HG03469 (cell line): Measurements from ENCODE around the gene TNIK.

ENCODE experiments used
- ATAC-seq: cut with Tn5 transposase; IDR thresholded peaks from one replicate; pipeline ENCODE4 v1.9.1; 2021; ENCODE audit warnings: mild to moderate bottlenecking, moderate library complexity, moderate number of reproducible peaks; ENCODE audit not compliant: unreplicated experiment

The TNIK gene

DNA sequence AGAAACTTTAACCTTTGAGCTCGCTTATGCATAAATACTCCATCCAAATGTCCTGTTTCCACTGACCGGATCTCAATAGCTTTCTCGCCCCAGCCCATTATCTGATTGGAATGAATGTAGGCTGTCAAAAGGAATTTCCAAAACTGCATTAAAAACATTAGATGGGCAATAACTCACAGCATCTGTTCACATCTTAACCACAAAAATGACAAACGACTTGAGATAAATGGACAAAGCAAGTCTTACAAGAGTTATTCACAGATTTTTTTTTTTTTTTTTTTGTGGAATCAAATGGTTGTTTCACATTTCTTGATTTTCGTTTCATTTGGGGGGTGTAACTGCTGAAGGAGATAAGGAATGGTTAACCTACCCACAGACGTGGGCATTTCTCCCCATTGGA is 394.0 kb downstream of the TNIK start:
- no peak for ATAC-seq

DNA sequence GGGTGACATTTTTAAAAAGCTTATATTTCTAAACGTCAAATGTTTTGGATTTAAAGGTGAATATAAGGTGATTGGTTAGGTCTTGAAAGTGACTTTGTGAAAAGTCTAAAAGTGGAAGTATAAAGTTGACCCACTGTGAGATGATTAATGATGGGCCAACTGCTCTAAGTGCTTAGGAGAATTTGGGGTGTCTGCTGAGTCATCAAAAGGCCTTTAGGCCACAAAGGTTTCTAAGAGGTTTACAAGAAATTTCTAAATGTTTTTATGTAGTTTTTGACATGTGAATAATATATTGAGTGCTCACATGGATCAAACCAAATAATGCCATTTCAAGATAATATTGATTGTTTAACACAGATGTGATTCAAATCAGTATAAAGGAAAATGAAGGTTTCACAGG is 394.5 kb downstream of the TNIK start:
- ATAC-seq = no peak

- ATAC-seq = no peak
These were observed 395.7 kb downstream of the TNIK start for GRCh38 chr3:171064461-171064860.

- no peak for ATAC-seq
These were observed 398.5 kb downstream of the TNIK start for GRCh38 chr3:171061749-171062148.

DNA sequence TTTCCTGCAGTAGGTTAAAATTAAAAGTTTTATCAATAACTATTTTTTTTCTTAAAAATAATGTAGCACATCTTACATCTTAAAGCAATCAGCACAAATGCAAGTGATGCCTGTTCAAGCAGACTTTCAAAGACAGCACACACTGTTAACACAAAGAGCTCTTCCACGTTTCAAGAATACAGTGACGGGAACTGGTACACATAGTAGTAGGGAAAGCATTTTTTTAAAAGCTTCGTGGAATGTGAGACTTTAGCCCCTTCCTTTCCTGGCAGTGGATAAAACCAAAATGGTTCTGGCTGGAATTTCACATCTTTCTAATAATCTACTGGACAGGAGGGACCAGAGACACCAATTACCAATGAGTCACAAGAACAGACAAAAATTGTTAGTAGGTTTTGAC is 400.2 kb downstream of the TNIK start:
- ATAC-seq = no peak

- no peak for ATAC-seq
These were observed 401.2 kb downstream of the TNIK start for GRCh38 chr3:171058873-171059603.

DNA sequence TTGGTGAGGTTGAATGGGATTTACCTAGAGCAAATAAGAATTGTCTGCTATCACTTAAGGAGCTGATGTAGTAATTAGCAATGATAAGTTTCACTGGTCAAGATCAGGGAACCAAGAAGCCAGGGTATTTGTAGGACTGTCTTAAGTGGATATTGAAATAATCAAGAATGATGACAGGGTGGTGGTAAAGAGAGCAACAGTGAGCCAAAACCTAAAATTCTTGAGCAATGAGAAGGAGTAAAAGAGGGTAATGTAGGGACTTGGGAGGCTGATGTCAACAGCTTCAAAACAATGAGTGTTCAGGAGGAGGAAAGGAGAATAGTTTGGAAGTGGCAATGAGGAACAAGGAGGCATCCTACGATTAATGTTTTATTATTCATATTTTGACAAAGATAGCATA is 402.1 kb downstream of the TNIK start:
- ATAC-seq = no peak

- ATAC-seq = no peak
These were observed 403.1 kb downstream of the TNIK start for GRCh38 chr3:171057072-171057471.

DNA sequence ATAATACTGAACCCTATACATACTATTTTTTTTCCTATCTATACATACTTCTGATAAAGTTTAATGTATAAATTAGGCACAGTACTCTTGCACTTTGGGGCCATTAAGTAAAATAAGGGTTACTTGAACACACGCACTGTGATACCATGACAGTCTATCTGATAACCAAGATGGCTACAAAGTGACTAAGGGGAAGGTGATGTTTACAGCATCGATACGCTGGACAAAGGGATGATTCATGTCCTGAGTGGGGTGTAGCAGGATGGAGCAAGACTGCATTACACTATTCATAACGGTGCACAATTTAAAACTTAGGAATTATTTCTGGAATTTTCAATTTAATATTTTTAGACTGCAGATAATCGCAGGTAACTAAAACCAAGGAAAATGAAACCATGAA is 403.7 kb downstream of the TNIK start:
- ATAC-seq = no peak

- no peak for ATAC-seq
These were observed 404.6 kb downstream of the TNIK start for GRCh38 chr3:171055336-171056178.

DNA sequence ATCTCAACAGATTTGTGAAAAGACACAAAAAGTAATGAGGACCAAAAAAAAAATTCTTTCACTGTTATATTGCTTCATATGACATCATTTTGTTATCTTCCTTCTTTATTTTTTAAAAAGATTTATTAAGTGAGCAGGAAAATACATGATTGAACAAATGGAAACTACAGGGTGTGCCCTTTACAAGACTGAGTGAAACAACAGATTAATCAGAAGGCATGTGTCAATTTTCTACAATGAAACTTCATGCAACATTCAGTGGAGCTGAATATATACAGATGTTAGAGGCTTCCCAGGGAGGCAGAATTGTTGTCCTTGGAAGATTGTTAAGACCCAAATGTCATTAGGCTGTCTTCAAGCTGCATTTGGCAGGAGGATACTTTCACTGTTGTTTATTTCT is 405.3 kb downstream of the TNIK start:
- ATAC-seq = no peak

DNA sequence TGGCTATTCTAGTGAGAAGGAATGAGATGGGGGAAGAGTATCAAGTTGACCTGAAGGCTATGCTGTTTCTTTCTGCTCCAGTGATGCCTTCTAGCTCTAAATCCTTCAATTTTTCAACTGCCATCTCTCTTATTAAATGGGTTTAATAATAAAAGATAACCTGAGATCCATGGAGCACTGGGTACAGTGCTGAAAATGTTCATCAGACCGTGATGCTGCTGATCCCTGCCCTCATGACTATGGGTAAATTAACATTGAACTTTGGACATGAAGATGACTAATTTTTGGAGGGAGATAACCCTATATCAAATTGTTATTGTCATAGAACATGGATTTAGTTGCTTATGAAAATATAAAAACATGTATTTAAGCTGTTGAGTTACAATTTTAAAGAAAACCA is 406.0 kb downstream of the TNIK start:
- no peak for ATAC-seq

GRCh38 chr3:171049861-171050444 is 410.3 kb downstream of the TNIK start:
- ATAC-seq = peak; percentile 85

DNA sequence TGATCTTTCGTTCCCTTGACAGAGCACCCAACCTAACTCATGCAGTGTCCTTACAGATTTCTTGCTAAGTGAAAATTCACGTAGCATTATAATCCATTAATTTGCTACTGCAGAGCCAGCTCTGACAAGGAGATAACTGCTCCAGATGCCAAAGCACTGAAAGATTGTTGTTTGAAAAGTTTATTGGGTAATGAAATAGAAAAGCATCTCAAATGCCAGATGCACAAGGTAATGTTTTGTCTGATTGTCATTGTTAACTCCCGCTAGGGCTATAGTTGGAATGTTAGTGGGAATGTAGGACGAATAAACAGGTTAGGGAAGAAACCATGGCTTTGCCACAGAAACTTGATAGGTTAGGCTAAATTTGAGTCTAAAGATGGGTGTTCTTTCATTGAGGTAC is 413.4 kb downstream of the TNIK start:
- ATAC-seq = no peak

- ATAC-seq = no peak
These were observed 415.1 kb downstream of the TNIK start for GRCh38 chr3:171044835-171045793.

DNA sequence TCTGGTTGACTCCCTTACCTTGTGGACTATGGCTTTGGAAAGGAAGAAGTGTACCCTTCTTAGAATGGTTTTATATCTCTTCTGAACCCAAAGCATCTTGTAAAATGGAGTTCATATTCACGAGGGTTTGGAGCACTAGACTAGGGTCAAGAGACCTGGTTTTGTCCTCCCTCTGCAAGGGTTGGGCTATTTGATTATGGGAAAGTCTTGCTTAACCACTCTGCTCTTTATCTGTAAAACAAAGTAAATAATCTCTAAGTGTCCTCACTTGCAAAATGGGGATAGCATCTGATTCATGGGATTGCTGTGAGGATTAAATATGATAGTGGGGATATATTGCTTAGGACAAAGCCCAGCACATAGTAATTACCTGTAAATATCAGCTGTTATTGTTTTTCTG is 415.8 kb downstream of the TNIK start:
- ATAC-seq = no peak

GRCh38 chr3:171039674-171040073 is 420.5 kb downstream of the TNIK start:
- no peak for ATAC-seq

DNA sequence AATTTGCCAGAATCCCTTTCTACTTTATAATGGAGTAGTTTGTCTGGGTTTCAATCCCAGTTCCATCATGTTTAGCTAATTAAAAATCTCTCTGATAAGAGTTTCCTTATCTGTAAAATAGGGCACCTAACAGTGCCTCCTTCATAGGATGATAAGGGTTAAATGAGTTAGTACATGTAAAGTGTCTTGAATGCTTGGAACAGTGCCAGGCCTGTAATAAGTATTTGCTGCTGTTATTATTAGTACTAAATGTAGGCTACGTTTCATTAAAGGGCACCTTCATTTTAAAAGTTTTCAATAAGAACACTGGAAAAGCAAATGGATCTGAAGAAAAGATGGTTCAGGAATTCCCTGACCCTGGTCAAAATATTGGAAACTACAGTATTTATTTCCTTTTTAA is 421.9 kb downstream of the TNIK start:
- ATAC-seq = no peak

DNA sequence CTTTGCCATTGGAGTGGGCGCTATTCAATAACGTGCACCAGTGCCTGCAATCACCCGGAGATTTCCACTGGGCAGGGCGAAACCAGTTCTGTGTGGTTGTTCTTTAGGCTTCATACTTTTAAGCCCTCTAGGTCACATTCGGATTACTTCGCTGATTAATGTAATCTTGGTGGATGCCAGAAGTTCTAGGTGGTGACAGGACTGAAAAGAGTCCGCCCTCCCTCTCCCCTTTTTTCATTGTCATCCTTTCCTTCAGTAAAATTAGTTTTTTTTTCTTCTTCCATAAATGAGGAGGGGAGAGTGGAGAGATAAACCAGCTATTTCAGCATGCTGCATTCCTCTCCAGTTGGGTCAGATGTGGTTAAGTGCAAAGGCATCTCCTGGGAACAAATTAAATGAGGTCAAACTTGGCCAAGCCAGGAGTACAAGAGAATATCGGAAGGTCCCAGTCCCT is 431.4 kb downstream of the TNIK start:
- ATAC-seq = no peak

- ATAC-seq = no peak
These were observed 432.0 kb downstream of the TNIK start for GRCh38 chr3:171028025-171028778.
